ENCODE measurements around the gene AK8. TPM values are rescaled to one million over a fixed set of nuclear protein-coding genes. Genes with fewer than 3 reads are reported as not detected.

The AK8 gene
- total RNA-seq, 6 experiments from 2014 or later, result 0.07 to 0.24 (median 0.12) TPM; not detected in 1

DNA sequence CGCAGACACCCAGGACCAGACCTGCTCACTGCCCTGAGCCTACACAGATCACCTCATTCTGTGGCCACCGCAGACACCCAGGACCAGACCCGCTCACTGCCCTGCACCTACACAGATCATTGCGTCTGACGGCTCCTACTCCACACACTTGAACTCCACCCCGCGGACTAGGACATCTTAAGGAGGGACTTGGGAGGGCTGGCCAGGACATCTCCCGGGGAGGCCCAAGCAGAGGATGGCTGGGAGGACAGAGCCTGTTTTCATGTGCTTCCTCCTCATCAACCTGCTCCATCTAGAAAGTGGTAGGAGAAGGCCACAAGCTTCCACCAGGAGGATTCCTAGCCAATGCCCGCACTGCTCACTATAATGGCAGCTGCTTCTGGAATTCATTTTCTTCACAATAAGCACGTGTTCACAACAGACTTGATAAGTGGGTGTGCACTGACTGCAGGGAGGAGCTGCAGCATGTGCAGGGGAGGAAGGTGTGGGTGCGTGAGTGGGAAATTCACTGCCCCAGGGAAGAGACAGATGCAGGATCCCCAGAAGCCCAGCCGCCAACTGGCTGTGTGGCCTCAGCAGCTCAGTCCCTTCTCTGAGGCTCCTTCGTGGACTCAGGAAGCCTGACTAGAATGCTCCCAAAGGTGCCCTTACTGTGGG, 64.8 kb downstream of the AK8 start:
- H3K9me3 Mint-ChIP-seq, result no peaks in the 10 kb centered on the region

GRCh38 chr9:132811985-132812384, 66.1 kb downstream of the AK8 start:
- peaks cover 1% of the 10 kb centered on the region; the same call in 1 of the 2 replicates for H3K4me1 Mint-ChIP-seq (ENCODE audit: low read depth)
- no peaks in the 10 kb centered on the region for H3K9me3 Mint-ChIP-seq
- no peak for DNase-seq
- no peaks in the 10 kb centered on the region for H3K36me3 Mint-ChIP-seq (ENCODE audit: low read depth)
- H3K27ac Mint-ChIP-seq, result no peak overlapping the region
- no peak overlapping the region for H3K4me3 Mint-ChIP-seq
- H3K27me3 Mint-ChIP-seq (ENCODE audit: insufficient read depth), result peaks cover 46% of the 10 kb centered on the region
- TF ChIP-seq CTCF (IDR thresholded peaks at IDR 0.05), result no peak

More for the DNA sequence above, 64.8 kb downstream of the AK8 start:
- Mint-ChIP-seq H3K4me1 (ENCODE audit: low read depth) (no peaks in the 10 kb centered on the region), H3K27me3 (ENCODE audit: insufficient read depth) (peaks cover 42% of the 10 kb centered on the region), H3K36me3 (ENCODE audit: low read depth) (no peaks in the 10 kb centered on the region), H3K27ac (no peak overlapping the region), H3K4me3 (no peak overlapping the region)
- TF ChIP-seq CTCF (IDR thresholded peaks at IDR 0.05), result no peak
- no peak for DNase-seq

- no peak for TF ChIP-seq CTCF (IDR thresholded peaks at IDR 0.05)
- H3K27me3 Mint-ChIP-seq (ENCODE audit: insufficient read depth), result peaks cover 50% of the 10 kb centered on the region
- no peak overlapping the region for H3K27ac Mint-ChIP-seq
- DNase-seq, result no peak
- H3K9me3 Mint-ChIP-seq, result no peaks in the 10 kb centered on the region
- H3K4me1 Mint-ChIP-seq (ENCODE audit: low read depth), result peaks cover 4% of the 10 kb centered on the region; the same call in 1 of the 2 replicates
- H3K4me3 Mint-ChIP-seq, result no peak overlapping the region
- H3K36me3 Mint-ChIP-seq (ENCODE audit: low read depth), result no peaks in the 10 kb centered on the region
Measured at GRCh38 chr9:132810314-132810713, 67.8 kb downstream of the AK8 start.

- Mint-ChIP-seq H3K4me1 (ENCODE audit: low read depth) (peaks cover 4% of the 10 kb centered on the region; the same call in 1 of the 2 replicates), H3K36me3 (ENCODE audit: low read depth) (no peaks in the 10 kb centered on the region), H3K27ac (no peak overlapping the region), H3K27me3 (ENCODE audit: insufficient read depth) (peaks cover 56% of the 10 kb centered on the region), H3K9me3 (no peaks in the 10 kb centered on the region), H3K4me3 (no peak overlapping the region)
- DNase-seq, result no peak
- no peak for TF ChIP-seq CTCF (IDR thresholded peaks at IDR 0.05)
Measured at GRCh38 chr9:132809677-132810271, 68.3 kb downstream of the AK8 start.

GRCh38 chr9:132808645-132809044, 69.4 kb downstream of the AK8 start:
- Mint-ChIP-seq H3K9me3 (no peaks in the 10 kb centered on the region), H3K27me3 (ENCODE audit: insufficient read depth) (peaks cover 59% of the 10 kb centered on the region), H3K4me1 (ENCODE audit: low read depth) (peaks cover 4% of the 10 kb centered on the region; the same call in 1 of the 2 replicates), H3K27ac (no peak overlapping the region), H3K36me3 (ENCODE audit: low read depth) (no peaks in the 10 kb centered on the region), H3K4me3 (no peak overlapping the region)
- DNase-seq, result no peak
- no peak for TF ChIP-seq CTCF (IDR thresholded peaks at IDR 0.05)
